Spleen (tissue), 7 donors: ENCODE results near the gene ICAM3.

Experiments
- CTCF ChIP-seq, 11 experiments: fragments of 200-600 bp in 7 of 11; fragments of 450-650 bp in 4 of 11; sonication (generic) in 4 of 11; IDR thresholded peaks in 8 of 11; conservative IDR thresholded peaks in 3 of 11; 1 replicate in 7 of 11; 2 replicates in 4 of 11; pipeline versions ENCODE4 v1.4.0 to v1.8.0; 2016 to 2021; ENCODE audit warnings: antibody characterized with exemption in 11 of 11, inconsistent platforms in 4 of 11, mild to moderate bottlenecking in 1 of 11
- POLR2A ChIP-seq, 3 donors: fragments of 450-650 bp; IDR thresholded peaks; one replicate each; pipeline ENCODE4 v1.5.1; 2017; ENCODE audit warnings: antibody characterized with exemption in 3 of 3, mild to moderate bottlenecking in 1 of 3
- POLR2AphosphoS5 ChIP-seq, 3 donors: sonication (generic); formaldehyde crosslinking; IDR thresholded peaks; one replicate each; pipeline ENCODE4 v1.5.1; 2017; ENCODE audit warnings: antibody characterized with exemption in 3 of 3
- donor health status: DM: no; HTN: no; CAD: no; lungs with moderate emphysema.
- donor health status: DM: no; HTN: no; CAD: no.
- donor health status: DM: no; HTN: no; CAD: no.

DNA sequence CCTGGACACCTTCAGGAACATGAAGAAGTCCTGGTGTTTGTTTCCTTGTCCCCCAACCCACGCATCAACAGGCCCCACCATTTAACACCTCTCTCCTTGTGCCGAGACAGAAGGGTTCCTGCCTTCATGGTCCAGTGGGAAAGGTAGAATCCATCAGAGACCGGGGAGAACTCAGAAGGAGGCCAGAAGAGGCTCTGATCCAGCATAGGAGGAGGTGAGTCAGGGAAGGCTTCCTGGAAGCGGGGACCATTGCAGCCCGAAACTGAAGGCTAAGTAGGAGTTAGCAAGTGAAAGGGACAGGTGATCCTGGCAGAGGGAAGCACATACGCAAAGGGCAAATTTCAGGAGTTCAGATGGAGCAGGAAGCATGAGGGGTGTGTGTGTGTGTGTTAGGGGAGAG is 484 bp downstream of the ICAM3 start:
- TF ChIP-seq CTCF (IDR thresholded peaks at IDR 0.05 in 8 of 11, conservative IDR thresholded peaks at IDR 0.05 in 3 of 11) (no peak), POLR2A (IDR thresholded peaks at IDR 0.05) (no peak), POLR2AphosphoS5 (IDR thresholded peaks at IDR 0.05) (no peak)
